Measurements from ENCODE around the gene NFATC2IP.

- TF ChIP-seq CTCF (IDR thresholded peaks at IDR 0.05; ENCODE audit: low read length) (no peak), EZH2 (optimal IDR thresholded peaks at IDR 0.05; ENCODE audit: low read depth, low read length) (no peak), EZH2phosphoT487 (IDR thresholded peaks at IDR 0.05; ENCODE audit: low read length) (no peak)
These were observed 15.4 kb upstream of the NFATC2IP start for GRCh38 chr16:28935346-28935745.

All from MM.1S (cell line).